ENCODE data around the gene CDH23.

Gene CDH23

DNA sequence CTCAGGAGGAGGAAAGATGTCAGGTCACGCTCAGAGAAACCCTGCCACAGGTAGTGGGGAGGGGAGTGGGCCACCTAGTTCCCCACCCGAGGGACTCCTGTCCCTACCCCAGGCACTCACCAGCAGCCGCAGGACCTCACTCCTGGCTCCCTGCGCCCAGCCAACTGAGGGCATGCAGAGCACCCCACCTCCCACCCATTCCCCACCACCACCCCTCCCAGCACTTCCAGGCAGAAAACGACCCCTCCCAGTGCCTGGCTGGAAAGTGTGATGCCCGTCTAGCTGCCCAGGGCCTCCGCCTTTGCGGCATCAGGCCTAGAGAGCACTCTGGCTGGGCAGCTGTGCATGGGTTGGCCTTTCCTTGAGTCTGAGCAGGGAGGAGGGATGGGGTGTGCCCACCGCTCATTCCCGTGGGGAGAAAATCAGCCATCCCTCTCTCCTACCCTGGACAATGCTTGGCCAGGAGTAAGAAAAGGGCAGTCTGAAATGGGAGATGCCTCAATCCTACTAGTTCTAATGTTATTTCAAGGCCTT is 321.5 kb downstream of the CDH23 start:
- Histone ChIP-seq H3K27ac (no peak overlapping the region), H3K27me3 (no peaks in the 10 kb centered on the region), H3K9me3 (no peaks in the 10 kb centered on the region), H3K4me3 (ENCODE audit: low read depth in 1 of 2, low read length in 1 of 2) (no peak overlapping the region), H3K4me1 (ENCODE audit: control insufficient read depth in 1 of 2, insufficient read depth in 1 of 2, low read depth in 1 of 2, low read length in 1 of 2) (peaks cover 44 to 52% of the 10 kb centered on the region in 2 experiments), H3K36me3 (no peaks in the 10 kb centered on the region)
- TF ChIP-seq, protein P1, sequence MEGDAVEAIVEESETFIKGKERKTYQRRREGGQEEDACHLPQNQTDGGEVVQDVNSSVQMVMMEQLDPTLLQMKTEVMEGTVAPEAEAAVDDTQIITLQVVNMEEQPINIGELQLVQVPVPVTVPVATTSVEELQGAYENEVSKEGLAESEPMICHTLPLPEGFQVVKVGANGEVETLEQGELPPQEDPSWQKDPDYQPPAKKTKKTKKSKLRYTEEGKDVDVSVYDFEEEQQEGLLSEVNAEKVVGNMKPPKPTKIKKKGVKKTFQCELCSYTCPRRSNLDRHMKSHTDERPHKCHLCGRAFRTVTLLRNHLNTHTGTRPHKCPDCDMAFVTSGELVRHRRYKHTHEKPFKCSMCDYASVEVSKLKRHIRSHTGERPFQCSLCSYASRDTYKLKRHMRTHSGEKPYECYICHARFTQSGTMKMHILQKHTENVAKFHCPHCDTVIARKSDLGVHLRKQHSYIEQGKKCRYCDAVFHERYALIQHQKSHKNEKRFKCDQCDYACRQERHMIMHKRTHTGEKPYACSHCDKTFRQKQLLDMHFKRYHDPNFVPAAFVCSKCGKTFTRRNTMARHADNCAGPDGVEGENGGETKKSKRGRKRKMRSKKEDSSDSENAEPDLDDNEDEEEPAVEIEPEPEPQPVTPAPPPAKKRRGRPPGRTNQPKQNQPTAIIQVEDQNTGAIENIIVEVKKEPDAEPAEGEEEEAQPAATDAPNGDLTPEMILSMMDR (IDR thresholded peaks at IDR 0.05): no peak

DNA sequence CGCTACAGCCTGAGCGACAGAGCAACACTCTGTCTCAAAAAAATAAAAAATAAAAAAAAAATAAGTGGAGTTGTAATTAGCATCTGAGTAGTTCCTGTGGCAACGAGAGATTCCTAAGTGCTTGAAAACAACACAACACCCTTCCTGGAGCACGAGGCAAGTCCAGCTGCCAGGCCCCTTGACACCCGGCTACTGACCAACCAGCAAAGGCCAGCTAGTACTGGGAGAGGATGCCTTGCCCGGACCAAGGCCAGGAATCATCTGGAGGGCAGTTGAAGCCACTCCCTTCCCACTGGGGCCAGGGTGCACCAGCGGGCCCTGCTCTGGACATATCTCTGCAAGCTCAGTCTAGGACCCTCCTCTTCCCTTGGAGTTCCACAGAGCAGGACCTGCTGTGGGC is 322.3 kb downstream of the CDH23 start:
- H3K27ac ChIP-seq: no peak overlapping the region
- no peak overlapping the region for H3K4me3 ChIP-seq (ENCODE audit: low read depth in 1 of 2, low read length in 1 of 2)
- H3K4me1 ChIP-seq (ENCODE audit: control insufficient read depth in 1 of 2, insufficient read depth in 1 of 2, low read depth in 1 of 2, low read length in 1 of 2): peaks cover 36 to 44% of the 10 kb centered on the region in 2 experiments
- no peaks in the 10 kb centered on the region for H3K9me3 ChIP-seq
- H3K27me3 ChIP-seq: no peaks in the 10 kb centered on the region
- TF ChIP-seq, protein P1 (IDR thresholded peaks at IDR 0.05): no peak
- no peaks in the 10 kb centered on the region for H3K36me3 ChIP-seq

DNA sequence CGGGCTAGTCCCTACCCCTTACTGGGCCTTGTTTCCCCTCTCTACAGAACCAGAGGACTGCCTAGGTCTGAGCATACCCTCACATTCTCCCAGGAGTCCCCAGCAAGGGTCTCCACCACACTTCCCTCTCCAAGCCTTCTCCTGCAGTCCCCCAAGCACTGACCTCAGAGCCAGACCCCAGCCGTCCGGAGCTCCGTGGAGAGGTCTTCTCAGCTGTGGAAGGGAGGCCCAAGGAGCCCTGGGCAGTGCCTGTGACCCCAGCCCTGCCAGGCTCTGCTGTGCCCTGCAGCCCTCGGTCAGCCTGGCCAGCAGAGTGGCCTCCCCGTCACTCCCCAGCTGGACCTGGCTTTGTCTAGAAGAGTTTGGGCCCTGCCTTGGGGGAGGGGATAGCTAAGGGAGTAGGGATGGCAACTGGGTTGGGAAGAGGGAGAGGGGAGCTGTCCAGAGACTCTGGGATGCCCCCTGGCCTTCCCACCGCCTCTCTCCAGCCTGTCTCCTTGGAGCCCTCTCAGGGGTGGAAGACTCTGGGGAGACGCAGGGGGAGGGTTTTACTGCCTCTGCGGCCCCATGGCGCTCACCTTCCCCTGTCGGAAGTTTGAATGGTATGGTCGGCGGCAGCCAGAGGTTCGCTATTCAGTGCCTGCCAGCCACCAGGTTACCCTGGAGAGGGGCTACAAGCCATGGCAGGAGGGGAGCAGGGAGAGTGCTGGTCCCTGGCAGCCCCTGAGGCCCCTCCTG is 322.9 kb downstream of the CDH23 start, which contains the start of gene C10orf105:
Gene C10orf105, minus strand, starts transcription at position 315 of the 738 bp plus-strand sequence. CDS start 3,441 bp downstream, outside the sequence.
- TF ChIP-seq, protein P1 (IDR thresholded peaks at IDR 0.05): no peak
- Histone ChIP-seq H3K4me3 (ENCODE audit: low read depth in 1 of 2, low read length in 1 of 2) (no peak within 1 kb of the TSS), H3K27ac (peak within 1 kb of the TSS; percentile 31), H3K9me3 (no peaks in the 10 kb centered on the region), H3K27me3 (no peaks in the 10 kb centered on the region), H3K4me1 (ENCODE audit: control insufficient read depth in 1 of 2, insufficient read depth in 1 of 2, low read depth in 1 of 2, low read length in 1 of 2) (peaks cover 30 to 38% of the 10 kb centered on the region in 2 experiments), H3K36me3 (no peaks in the 10 kb centered on the region)

DNA sequence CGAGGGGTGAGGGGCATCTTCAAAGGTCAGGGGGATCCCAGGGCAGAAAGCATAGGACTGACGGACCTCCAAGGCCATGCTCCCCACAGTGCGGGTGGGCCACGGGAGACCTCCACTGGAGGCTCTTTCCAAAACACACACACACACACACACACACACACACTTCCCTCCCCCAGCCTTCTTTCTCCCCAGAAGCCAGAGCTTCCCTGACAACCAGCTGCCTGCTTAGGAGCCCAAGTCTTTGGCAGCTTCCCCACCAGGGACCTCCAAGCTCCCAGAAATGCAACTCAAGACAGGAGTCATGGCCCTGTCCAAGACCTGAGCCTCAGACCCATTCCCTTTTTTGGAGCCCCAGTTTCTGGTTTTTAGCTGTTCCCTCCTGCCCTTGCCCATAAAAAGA is 323.6 kb downstream of the CDH23 start:
- Histone ChIP-seq H3K4me3 (ENCODE audit: low read depth in 1 of 2, low read length in 1 of 2) (no peak overlapping the region), H3K9me3 (no peaks in the 10 kb centered on the region), H3K27ac (peak overlapping the region; percentile 31), H3K27me3 (no peaks in the 10 kb centered on the region), H3K36me3 (no peaks in the 10 kb centered on the region), H3K4me1 (ENCODE audit: control insufficient read depth in 1 of 2, insufficient read depth in 1 of 2, low read depth in 1 of 2, low read length in 1 of 2) (peaks cover 26 to 35% of the 10 kb centered on the region in 2 experiments)
- TF ChIP-seq, protein P1 (IDR thresholded peaks at IDR 0.05): no peak

DNA sequence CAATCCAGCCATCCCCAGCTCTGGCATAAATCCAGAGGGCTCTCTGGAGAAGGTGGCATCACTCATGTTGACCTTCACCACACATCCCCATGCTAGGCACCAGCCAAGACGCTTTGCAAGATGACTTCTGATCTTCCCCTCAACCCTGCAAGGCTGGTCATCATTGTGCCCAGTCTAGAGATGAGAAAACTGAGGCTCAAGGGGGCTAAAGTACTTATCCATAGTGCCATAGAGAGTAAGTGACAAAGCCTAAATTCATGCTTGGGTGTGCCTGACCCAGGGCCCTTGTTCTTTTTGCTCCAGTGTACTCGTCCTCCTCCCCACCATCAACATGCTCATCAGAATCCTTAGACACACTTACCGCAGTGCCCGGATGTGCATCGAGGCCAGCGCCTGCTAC is 324.6 kb downstream of the CDH23 start:
- Histone ChIP-seq H3K4me3 (ENCODE audit: low read depth in 1 of 2, low read length in 1 of 2) (no peak overlapping the region), H3K27me3 (no peaks in the 10 kb centered on the region), H3K27ac (peak overlapping the region; percentile 31), H3K4me1 (ENCODE audit: control insufficient read depth in 1 of 2, insufficient read depth in 1 of 2, low read depth in 1 of 2, low read length in 1 of 2) (peaks cover 26 to 35% of the 10 kb centered on the region in 2 experiments), H3K36me3 (no peaks in the 10 kb centered on the region), H3K9me3 (no peaks in the 10 kb centered on the region)
- TF ChIP-seq, protein P1 (IDR thresholded peaks at IDR 0.05): no peak

Measured in neutrophil (primary cell).